Activated effector memory CD4-positive, alpha-beta T cell treated with anti-CD3 and anti-CD28 coated beads, Interleukin-2, amount 50 U/mL, for 16 hours (primary cell): Measurements from ENCODE around the gene STK36.

ENCODE experiments used
- DNase-seq: peaks from one replicate; pipeline ENCODE4 v3.0.0-alpha.2; 2020

Gene STK36

DNA sequence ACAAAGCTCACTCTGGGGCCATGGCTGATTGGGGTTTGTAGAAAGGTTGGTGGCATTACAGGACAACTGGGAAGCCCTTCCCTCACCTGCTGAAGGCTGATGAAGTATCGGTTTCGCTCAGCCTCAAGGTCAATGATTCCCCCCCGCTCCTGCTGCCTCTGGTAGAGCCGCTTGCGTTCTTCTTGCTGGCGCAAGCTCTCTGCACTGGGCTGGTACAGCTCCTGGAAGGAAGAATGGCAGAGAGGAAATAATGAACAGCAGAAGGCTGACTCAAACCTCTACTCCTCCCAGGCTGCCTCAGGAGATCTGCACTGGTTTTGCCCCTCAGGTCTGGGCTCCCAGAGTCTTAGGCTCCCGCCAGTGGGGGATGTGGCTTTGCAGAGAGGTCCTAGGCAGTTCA lies 7.2 kb upstream of the STK36 start:
- no peak for DNase-seq

DNA sequence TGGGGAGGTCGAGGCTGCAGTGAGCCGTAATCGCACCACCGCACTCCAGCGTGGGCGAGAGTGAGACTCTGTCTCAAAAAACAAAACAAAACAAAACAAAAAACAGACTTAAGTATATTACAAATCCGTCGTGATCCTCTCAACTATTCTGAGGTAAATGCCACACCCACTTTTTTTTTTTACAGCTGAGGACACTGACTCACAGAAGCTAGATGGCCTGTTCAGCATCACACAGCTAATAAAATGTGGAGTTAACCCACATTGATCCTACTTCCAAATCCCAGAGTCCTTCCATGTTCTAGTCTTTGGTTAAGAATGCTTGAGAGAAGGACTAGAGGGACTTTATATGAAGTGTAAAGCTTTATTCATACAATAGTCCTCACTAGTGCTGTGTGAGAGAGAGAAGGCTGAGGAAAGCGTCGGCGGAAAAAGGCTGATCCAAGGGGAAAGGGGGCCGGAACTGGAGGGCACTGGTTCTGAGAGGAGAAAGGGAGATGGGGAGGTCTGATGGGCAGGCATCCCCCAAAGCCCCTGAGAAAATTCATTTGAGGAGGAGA lies 711 bp upstream of the STK36 start:
- DNase-seq = no peak

DNA sequence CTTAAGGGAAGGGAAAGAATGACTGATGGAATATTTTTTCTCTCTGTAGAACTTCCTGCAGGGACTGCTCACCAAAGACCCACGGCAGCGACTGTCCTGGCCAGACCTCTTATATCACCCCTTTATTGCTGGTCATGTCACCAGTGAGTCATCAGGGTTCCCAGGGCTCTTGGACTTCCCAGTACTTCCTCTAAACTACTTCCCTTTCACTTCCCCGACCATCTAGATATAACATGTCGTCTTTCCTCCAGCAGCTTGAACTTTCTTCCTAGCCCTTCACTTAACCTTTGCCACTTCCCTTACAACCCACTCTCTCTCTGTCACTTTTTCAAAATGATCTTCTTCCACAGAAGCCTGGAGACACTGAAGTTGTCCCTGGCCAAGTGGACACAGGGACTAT lies 7.2 kb downstream of the STK36 start:
- DNase-seq = no peak

- no peak for DNase-seq
These were observed 8.2 kb downstream of the STK36 start for GRCh38 chr2:218680061-218680460.

- DNase-seq = peak; percentile 65
These were observed 15.6 kb downstream of the STK36 start for GRCh38 chr2:218687400-218688060.

GRCh38 chr2:218691234-218691633 lies 19.3 kb downstream of the STK36 start:
- DNase-seq = no peak

GRCh38 chr2:218694405-218695145 lies 22.7 kb downstream of the STK36 start:
- DNase-seq = no peak

GRCh38 chr2:218698885-218699284 lies 27.0 kb downstream of the STK36 start:
- no peak for DNase-seq

GRCh38 chr2:218701806-218702205 lies 29.9 kb downstream of the STK36 start:
- no peak for DNase-seq

DNA sequence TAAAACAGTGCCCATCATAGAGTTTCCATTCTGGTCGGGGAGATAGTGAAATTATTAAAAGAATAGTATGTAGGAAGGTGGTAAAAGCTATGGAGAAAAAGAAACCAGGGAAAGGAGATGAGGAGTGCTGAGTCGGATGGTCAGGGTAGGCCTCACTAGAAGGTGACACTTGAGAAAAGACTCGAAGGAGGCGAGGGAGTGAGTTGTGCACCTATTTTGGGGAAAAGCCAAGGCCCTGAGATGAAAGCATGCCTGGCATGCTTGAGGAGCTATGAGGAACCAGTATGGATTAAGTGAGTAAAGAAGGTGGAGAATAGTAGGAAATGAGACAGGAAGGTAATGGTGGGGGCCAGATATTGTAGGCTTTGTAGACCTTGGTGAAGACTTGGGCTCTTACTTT lies 31.5 kb downstream of the STK36 start:
- no peak for DNase-seq

DNA sequence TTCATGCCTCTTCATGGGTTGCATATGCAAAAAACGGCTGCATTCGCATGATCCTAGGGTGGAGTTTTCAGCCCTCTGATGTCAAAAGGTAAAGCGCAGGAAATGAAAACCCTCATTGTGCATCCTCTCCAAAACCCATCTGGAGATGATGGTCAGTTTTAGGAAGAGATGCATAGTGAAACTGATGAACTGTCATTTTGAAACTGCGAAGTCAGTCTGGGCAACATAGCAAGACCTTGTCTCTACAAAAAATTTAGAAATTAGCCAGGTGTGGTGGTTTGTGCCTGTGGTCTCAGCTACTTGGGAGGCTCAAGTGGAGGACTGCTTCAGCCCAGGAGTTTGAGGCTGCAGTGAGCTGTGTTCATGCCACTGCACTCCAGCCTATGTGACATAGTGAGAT lies 36.2 kb downstream of the STK36 start:
- no peak for DNase-seq

DNA sequence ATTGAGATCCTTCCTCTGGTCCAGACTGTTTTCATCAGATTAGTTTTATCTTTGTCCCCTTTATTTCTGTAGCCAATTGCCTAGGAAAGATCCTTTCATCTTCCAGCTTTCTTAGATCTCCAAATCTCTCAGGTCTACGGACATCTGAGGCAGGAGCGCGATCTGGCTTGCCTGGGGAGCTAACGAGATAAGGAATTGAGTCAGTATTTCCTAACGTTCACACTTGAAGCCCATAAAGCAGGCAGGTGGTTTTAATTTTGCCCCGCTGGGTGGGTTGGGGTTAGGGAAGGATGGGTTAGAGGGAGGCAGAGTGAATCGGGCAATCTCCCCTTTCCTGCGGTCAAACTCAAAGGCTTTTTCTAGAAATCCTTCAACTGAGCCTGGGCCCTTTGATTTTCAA lies 38.0 kb downstream of the STK36 start:
- no peak for DNase-seq

DNA sequence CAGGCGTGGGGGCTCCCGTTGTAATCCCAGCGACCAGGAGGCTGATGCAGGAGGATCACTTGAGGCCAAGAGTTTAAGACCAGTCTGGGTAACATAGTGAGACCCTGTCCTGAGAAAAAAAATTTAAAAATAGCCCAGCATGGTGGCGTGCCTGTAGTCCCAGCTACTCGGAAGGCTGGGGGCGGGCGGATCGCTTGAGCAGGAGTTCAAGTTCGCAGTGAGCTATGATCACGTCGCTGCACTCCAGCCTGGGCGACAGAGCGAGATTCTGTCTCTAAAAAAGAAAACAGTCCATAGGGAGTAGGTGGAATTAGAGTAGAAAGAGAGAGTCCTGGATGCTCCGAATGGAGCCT lies 38.4 kb downstream of the STK36 start:
- DNase-seq = no peak

DNA sequence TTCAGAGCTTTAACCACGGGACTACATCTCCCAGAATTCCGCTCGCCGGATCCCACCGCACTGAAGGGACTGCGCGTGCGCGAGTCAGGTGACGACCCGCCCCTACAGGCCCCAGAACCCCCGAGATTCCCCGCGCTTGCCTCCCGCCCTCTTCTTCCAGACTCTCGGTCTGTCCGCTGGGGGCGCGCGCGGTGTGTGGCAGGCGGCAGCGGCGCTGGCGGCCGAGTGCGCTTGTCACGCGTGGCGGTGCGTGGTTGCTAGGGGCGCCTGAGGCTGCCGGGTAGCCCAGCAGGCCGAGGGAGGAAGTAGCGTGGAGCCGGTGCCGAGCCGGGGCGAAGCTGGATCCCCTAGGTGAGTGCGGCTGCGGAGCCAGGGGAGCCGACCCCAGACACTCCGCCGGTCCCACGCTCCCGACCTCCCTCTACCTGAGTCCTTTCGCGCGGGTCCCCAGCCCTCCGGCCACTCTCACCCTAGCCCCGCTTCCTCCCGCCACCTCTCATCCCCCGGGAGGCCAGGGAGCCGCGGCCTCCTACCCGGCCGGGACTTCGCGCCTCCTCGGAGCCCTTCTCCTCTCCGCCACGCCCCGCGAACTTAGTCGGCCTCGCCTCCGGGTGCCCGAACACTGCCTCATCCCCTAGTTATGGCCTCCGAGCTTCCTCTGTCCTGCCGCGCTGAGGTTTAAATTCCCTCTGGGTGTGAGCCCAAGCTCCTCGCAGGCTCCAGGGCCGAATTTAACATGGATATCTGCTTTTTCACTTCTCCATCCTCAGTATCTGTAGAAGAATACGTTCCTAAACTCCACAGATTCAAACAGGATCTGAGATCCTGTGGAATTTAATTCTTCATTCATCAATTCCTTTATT lies 39.0 kb downstream of the STK36 start, which contains the start of gene TTLL4:
TSS of gene TTLL4 (plus strand) at position 149 of the 863 bp plus-strand sequence. CDS start 26,842 bp downstream, outside the sequence.
- peak; percentile 99 for DNase-seq

DNA sequence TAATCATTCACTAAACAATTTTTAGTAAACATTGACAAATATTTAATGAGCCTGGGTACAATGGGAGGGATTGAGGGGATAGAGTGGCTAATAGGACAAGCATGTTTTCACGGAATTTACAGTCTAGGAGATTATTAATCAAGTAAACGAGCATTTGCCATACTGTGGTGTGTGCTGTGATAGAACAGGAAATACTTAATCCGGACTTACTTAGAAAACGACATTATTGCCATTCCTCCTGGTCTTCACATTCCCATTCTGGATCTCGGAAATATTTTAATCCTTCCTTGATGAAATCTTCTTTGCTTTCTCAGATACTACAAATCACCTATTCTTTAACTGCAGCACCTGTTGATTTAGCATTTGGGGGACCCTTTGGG lies 39.7 kb downstream of the STK36 start:
- no peak for DNase-seq

GRCh38 chr2:218713922-218714321 lies 42.0 kb downstream of the STK36 start:
- no peak for DNase-seq

- no peak for DNase-seq
These were observed 44.2 kb downstream of the STK36 start for GRCh38 chr2:218716070-218716469.

- no peak for DNase-seq
These were observed 45.4 kb downstream of the STK36 start for GRCh38 chr2:218717262-218717661.

DNA sequence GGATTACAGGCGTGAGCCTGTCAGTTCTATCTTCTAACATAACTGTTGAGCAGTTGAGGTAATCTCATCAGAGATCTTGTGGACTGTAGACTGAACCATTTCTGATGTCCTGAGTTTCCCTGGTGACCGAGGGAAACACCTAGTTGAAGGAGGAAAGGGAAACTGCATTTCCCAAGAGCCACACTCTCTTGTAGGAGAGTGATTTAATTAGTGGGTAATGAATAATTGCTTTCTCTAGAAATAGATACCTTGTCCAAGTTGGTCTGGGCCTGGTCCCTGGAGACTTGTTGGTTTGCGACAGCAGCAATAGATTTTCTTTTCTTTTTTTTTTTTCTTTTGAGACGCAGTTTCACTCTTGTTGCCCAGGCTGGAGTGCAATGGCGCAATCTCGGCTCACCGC lies 46.2 kb downstream of the STK36 start:
- no peak for DNase-seq

- DNase-seq = no peak
These were observed 47.6 kb downstream of the STK36 start for GRCh38 chr2:218719457-218719856.

- DNase-seq = no peak
These were observed 48.5 kb downstream of the STK36 start for GRCh38 chr2:218720048-218721041.

- DNase-seq = no peak
These were observed 49.6 kb downstream of the STK36 start for GRCh38 chr2:218721488-218721887.
